HepG2 (cell line): ENCODE results near the gene TPBGL. TPM values are rescaled to one million over a fixed set of nuclear protein-coding genes. Genes with fewer than 3 reads are reported as not detected.

Experiments
- AGO1 ChIP-seq: fragments of 200-400 bp; formaldehyde crosslinking; IDR thresholded peaks from 2 replicates; pipeline ENCODE4 v1.6.1; 2017; ENCODE audit warnings: mild to moderate bottlenecking, low read depth, low read length, moderate library complexity; ENCODE audit not compliant: poor library complexity, severe bottlenecking
- BRCA1 ChIP-seq: sonication (generic); formaldehyde crosslinking; IDR thresholded peaks from 2 replicates; pipeline ENCODE4 v1.4.0; 2020; ENCODE audit warnings: missing genetic modification reagents
- CHD4 ChIP-seq: fragments of 200-600 bp; sonication (generic); IDR thresholded peaks from 2 replicates; pipeline ENCODE4 v1.7.0; 2017; ENCODE audit warnings: mild to moderate bottlenecking, low read length, borderline replicate concordance
- DMAP1 ChIP-seq: IDR thresholded peaks from 2 replicates; pipeline ENCODE4 v1.6.1; 2016
- DZIP1 ChIP-seq: sonication (generic); formaldehyde crosslinking; IDR thresholded peaks from 2 replicates; pipeline ENCODE4 v1.5.0; 2020; ENCODE audit warnings: mild to moderate bottlenecking, missing genetic modification reagents
- REXO4 ChIP-seq: sonication (generic); formaldehyde crosslinking; IDR thresholded peaks from 2 replicates; pipeline ENCODE4 v1.8.0; 2022; ENCODE audit warnings: missing genetic modification reagents, mild to moderate bottlenecking, borderline replicate concordance
- RFXANK ChIP-seq: IDR thresholded peaks from 2 replicates; pipeline ENCODE4 v1.6.1; 2016
- RNF2 ChIP-seq: fragments of 450-650 bp; conservative IDR thresholded peaks from 2 replicates; pipeline ENCODE4 v1.6.1; 2016; ENCODE audit warnings: low read depth
- TAF15 ChIP-seq: fragments of 200-400 bp; formaldehyde crosslinking; IDR thresholded peaks from one replicate; pipeline ENCODE4 v1.6.1; 2018; ENCODE audit warnings: mild to moderate bottlenecking, low read depth, low read length; ENCODE audit not compliant: poor library complexity, severe bottlenecking
- TRAFD1 ChIP-seq: sonication (generic); formaldehyde crosslinking; IDR thresholded peaks from 2 replicates; pipeline ENCODE4 v1.5.1; 2020; ENCODE audit warnings: missing genetic modification reagents, mild to moderate bottlenecking, borderline replicate concordance
- TRIM22 ChIP-seq: fragments of 450-650 bp; IDR thresholded peaks from 2 replicates; pipeline ENCODE4 v1.6.1; 2017
- ZNF30 ChIP-seq: sonication (generic); formaldehyde crosslinking; IDR thresholded peaks from 2 replicates; pipeline ENCODE4 v1.5.0; 2020; ENCODE audit warnings: mild to moderate bottlenecking, missing genetic modification reagents
- ZNF512 ChIP-seq: sonication (generic); formaldehyde crosslinking; IDR thresholded peaks from 2 replicates; pipeline ENCODE4 v1.4.0; 2020; ENCODE audit warnings: mild to moderate bottlenecking, missing genetic modification reagents
- ZNF513 ChIP-seq: sonication (generic); formaldehyde crosslinking; conservative IDR thresholded peaks from 2 replicates; pipeline ENCODE4 v1.5.0; 2020; ENCODE audit warnings: missing genetic modification reagents
- ZNF678 ChIP-seq: sonication (generic); formaldehyde crosslinking; IDR thresholded peaks from 2 replicates; pipeline ENCODE4 v1.4.0; 2020; ENCODE audit warnings: mild to moderate bottlenecking, missing genetic modification reagents
- ZNF747 ChIP-seq: sonication (generic); formaldehyde crosslinking; IDR thresholded peaks from 2 replicates; pipeline ENCODE4 v1.8.1; 2023; ENCODE audit warnings: missing genetic modification reagents, mild to moderate bottlenecking, borderline replicate concordance
- ZNF766 ChIP-seq: sonication (generic); formaldehyde crosslinking; IDR thresholded peaks from 2 replicates; pipeline ENCODE4 v1.5.0; 2020; ENCODE audit warnings: missing genetic modification reagents, borderline replicate concordance
- polyA plus RNA-seq, 8 experiments: library from polyadenylated mRNA; depleted of rRNA in 3 of 8; stranded (reverse) in 7 of 8; unstranded in 1 of 8; fragments of >200 nt; fragmentation: Illumina TruSeq in 4 of 8; extraction: Trizol in 4 of 8; gene quantifications; 2 replicates each; pipeline versions ENCODE4 v1.2.1 to v1.2.3, GENCODE V29; 2011 to 2016; ENCODE audit warnings: low read depth in 4 of 8, missing spikeins in 1 of 8, mixed read lengths in 1 of 8; ENCODE audit not compliant: insufficient read depth in 1 of 8
- total RNA-seq, 5 experiments: library from RNA; depleted of rRNA; stranded (reverse); fragments of >200 nt; fragmentation: Illumina TruSeq; extraction: Trizol; gene quantifications; 2 replicates each; pipeline ENCODE4 v1.2.3, GENCODE V29; 2016; ENCODE audit warnings: low read depth in 1 of 5
- TF ChIP-seq, protein P1 (sequence below): sonication (generic); formaldehyde crosslinking; IDR thresholded peaks from 2 replicates; pipeline ENCODE4 v1.8.0; 2022; ENCODE audit warnings: low read depth, missing genetic modification reagents

TPBGL gene
- total and polyA plus RNA-seq, 2 of the 13 experiments (the other 11 are each of a cell fraction or from before 2014, with no cell fraction given) = not detected

- TF ChIP-seq AGO1 = no peak
- no peak for TF ChIP-seq ZNF30 (CRISPR knock-in tag)
- no peak for TF ChIP-seq BRCA1
- no peak for TF ChIP-seq RNF2
- TF ChIP-seq ZNF766 (CRISPR knock-in tag) = no peak
- TF ChIP-seq, protein P1, sequence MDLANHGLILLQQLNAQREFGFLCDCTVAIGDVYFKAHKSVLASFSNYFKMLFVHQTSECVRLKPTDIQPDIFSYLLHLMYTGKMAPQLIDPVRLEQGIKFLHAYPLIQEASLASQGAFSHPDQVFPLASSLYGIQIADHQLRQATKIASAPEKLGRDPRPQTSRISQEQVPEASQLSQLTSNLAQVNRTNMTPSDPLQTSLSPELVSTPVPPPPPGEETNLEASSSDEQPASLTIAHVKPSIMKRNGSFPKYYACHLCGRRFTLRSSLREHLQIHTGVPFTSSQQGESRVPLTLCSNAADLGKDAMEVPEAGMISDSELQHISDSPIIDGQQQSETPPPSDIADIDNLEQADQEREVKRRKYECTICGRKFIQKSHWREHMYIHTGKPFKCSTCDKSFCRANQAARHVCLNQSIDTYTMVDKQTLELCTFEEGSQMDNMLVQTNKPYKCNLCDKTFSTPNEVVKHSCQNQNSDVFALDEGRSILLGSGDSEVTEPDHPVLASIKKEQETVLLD (CRISPR knock-in tag) = no peak
- no peak for TF ChIP-seq TRIM22
- TF ChIP-seq DZIP1 (CRISPR knock-in tag) = no peak
- no peak for TF ChIP-seq ZNF512 (CRISPR knock-in tag)
- no peak for TF ChIP-seq CHD4
- TF ChIP-seq ZNF678 (CRISPR knock-in tag) = no peak
- no peak for TF ChIP-seq REXO4 (CRISPR knock-in tag)
- TF ChIP-seq ZNF747 (CRISPR knock-in tag) = no peak
- no peak for TF ChIP-seq DMAP1 (CRISPR knock-in tag)
- no peak for TF ChIP-seq TRAFD1
- no peak for TF ChIP-seq ZNF513 (CRISPR knock-in tag)
- TF ChIP-seq TAF15 = no peak
- TF ChIP-seq RFXANK (CRISPR knock-in tag) = no peak
Measured at GRCh38 chr11:75233754-75234172, 6.8 kb upstream of the TPBGL start (continued).
